ENCODE data around the gene ZNF793. TPM values are rescaled to one million over a fixed set of nuclear protein-coding genes. Genes with fewer than 3 reads are reported as not detected.

The ZNF793 gene
- total RNA-seq (2011; cell fraction: chromatin; rRNA removed; ENCODE audit: low replicate concordance) = 0.35 TPM in 1 of 2 replicates, not detected in the other
- under 0.01 TPM in 1 of 2 replicates, not detected in the other for total RNA-seq (2011; cell fraction: nucleolus; rRNA removed)
- total RNA-seq (2011; cell fraction: nucleoplasm; rRNA removed) = 0.15 and 0.31 TPM in 2 replicates
- total RNA-seq (2014; rRNA removed) (0.04 TPM in 1 of 2 replicates, not detected in the other), total RNA-seq (2014; rRNA removed; fragmentation: Illumina TruSeq; extraction: Trizol) (not detected in 2 replicates), total RNA-seq (2015; rRNA removed; fragmentation: Illumina TruSeq; extraction: Trizol) (0.08 TPM in 1 of 2 replicates, not detected in the other), total RNA-seq (2021) (0.02 TPM in 1 of 2 replicates, not detected in the other), polyA plus RNA-seq (2011; rRNA removed) (not detected in 2 replicates), polyA plus RNA-seq (2014; fragmentation: Illumina TruSeq; extraction: Trizol) (0.04 TPM in 1 of 2 replicates, not detected in the other), polyA plus RNA-seq (2014; fragmentation: Nextera tagmentation; extraction: Ambion mirVana) (under 1 TPM in 1 of 2 experiments, not detected in 1; 0.03 TPM), polyA plus RNA-seq (2014; rRNA removed) (not detected in 2 replicates), polyA minus RNA-seq (2011; rRNA and poly(A)+ RNA removed) (0.04 TPM in 1 of 2 replicates, not detected in the other), Bru-seq, nascent RNA (percentile 14 among the genes with signal in this experiment), BruChase-seq, experiment 1, labeled RNA remaining after a 2-hour chase (percentile 10 among the genes with signal in this experiment), BruChase-seq, experiment 2, labeled RNA remaining after a 6-hour chase (percentile 18 among the genes with signal in this experiment)
- 0.01 TPM in 1 of 2 replicates, not detected in the other for polyA plus RNA-seq (2011; cell fraction: cytosol; rRNA removed)
- 0.04 TPM in 1 of 2 replicates, not detected in the other for polyA plus RNA-seq (2011; cell fraction: nucleus; rRNA removed)
- 0.01 and 0.14 TPM in 2 replicates for polyA plus RNA-seq (2012)
- polyA minus RNA-seq (2011; cell fraction: cytosol; rRNA and poly(A)+ RNA removed) = not detected in 2 replicates
- not detected in 2 replicates for polyA minus RNA-seq (2011; cell fraction: nucleus; rRNA and poly(A)+ RNA removed)
- long read RNA-seq, experiment 1 = 0 reads
- long read RNA-seq, experiment 2 = 0 reads
- long read RNA-seq, experiment 3 = 0 reads

DNA sequence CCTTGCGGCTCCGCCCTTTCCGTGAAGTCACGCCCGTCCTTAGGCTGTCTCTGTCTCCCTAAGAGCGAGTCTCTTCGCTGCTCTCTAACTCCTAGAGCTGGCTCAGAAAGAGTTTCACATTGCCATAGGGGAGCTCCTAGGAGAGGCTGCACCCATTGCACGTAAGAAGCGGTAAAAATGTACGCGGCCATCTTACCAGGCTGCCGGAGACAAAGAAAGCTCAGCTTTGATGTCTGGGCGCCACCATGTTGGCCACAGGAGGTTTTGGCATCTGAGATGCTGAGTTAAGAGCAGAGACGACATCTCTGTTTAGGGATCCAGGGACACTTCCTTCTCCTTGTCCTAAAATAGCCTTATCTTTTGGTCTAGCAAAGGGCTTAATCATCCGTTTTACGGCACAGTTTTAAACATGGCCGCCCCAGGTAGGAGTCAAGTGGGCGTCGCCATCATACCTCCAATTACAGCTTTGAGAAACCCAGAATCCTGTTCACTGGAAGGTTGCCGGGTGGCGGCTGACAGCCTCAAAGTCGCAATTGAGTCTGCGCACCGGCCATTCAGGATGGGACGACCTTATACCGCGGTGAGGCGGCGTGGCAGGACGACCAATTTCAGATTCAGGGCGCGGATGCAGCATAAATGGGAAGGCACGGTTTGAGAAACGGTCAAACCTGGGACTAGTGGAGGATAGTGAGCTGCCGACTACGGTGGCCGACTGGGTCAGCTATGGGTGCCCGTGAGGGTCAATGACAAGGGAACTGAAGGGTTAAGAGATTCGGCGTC, at the start of gene ZNF793:
Gene ZNF793 (plus strand): TSS at position 553 of the 780 bp plus-strand sequence. CDS start 16,501 bp downstream, outside the sequence.
- POLR2A ChIA-PET = interaction anchor here (0.6 kb wide), 1 partner anchor 364 kb away, joined by 5 read pairs; no protein-coding TSS in a partner anchor
- FAIRE-seq = no peak
- ATAC-seq = no peak
- Histone ChIP-seq H3K27ac (ENCODE audit: extremely low read depth, low read depth, low read length) (no peak within 1 kb of the TSS), H3K4me1 (replicated peaks in 1 of 2; ENCODE audit: control insufficient read depth in 2 of 2, insufficient read depth in 2 of 2, low read length in 2 of 2) (no peaks in the 10 kb centered on the region; a peak in 1 of 5 replicates), H3K9me3 (replicated peaks; ENCODE audit: control insufficient read depth, insufficient read depth, low read depth, low read length) (0 out of 2 replicates have a peak, but pooled peaks cover 1% of the 10 kb centered on the region), H3K4me2 (ENCODE audit: insufficient read depth, low read length) (peak within 1 kb of the TSS; percentile 38), H4K20me1 (replicated peaks; ENCODE audit: control insufficient read depth, insufficient read depth, low read length) (no peaks in the 10 kb centered on the region), H2AFZ (ENCODE audit: low read depth, low read length) (peak within 1 kb of the TSS; percentile 44; the same call in 1 of the 2 replicates), H3K36me3 (ENCODE audit: control insufficient read depth, insufficient read depth, low read length) (no peaks in the 10 kb centered on the region), H3K9ac (ENCODE audit: insufficient read depth in 1 of 2, low read depth in 2 of 2, low read length in 2 of 2) (no peak within 1 kb of the TSS), H3K9me1 (ENCODE audit: control insufficient read depth, insufficient read depth, low read length) (no peaks in the 10 kb centered on the region), H3K79me2 (ENCODE audit: control insufficient read depth, insufficient read depth, low read length) (no peaks in the 10 kb centered on the region), H3K4me3 (peak within 1 kb of the TSS; percentile 27), H3K27me3 (ENCODE audit: control insufficient read depth in 2 of 2, insufficient read depth in 2 of 2, low read length in 2 of 2) (no peaks in the 10 kb centered on the region)
- in situ Hi-C loops (cut with MboI) (no loop called here), intact Hi-C loops (cut with micrococcal nuclease) (no loop called here)
- BruUV-seq (replicated peaks) = no TSS peak
- WGBS (ENCODE audit: insufficient coverage, low coverage, missing lambda C conversion rate) = 9% methylated on average over 39 of the region's 40 CpGs
- DNase-seq (ENCODE audit: extremely low read depth in 1 of 4, low spot score in 3 of 4) = no peak
- CTCF ChIA-PET (ENCODE audit: low intra/inter-chr PET ratio) = no interaction called here
- TF ChIP-seq CHD4 (IDR thresholded peaks at IDR 0.05; ENCODE audit: insufficient read depth, insufficient replicate concordance, low read depth, low read length, poor library complexity, severe bottlenecking) (no peak), ELF4 (CRISPR knock-in tag; IDR thresholded peaks at IDR 0.05) (no peak), STAT5B (CRISPR knock-in tag; IDR thresholded peaks at IDR 0.05) (no peak), KLF16 (IDR thresholded peaks at IDR 0.05) (0 out of 2 replicates have a peak, but pooled peaks have one; percentile 20), KAT8 (IDR thresholded peaks at IDR 0.05; ENCODE audit: low read depth) (no peak), NRF1 (conservative IDR thresholded peaks at IDR 0.05 in 1 of 2, IDR thresholded peaks at IDR 0.05 in 1 of 2) (peak in 1 of 2 experiments; percentile 20; a peak in 2 of 4 replicates)
- TF ChIP-seq, protein P1, sequence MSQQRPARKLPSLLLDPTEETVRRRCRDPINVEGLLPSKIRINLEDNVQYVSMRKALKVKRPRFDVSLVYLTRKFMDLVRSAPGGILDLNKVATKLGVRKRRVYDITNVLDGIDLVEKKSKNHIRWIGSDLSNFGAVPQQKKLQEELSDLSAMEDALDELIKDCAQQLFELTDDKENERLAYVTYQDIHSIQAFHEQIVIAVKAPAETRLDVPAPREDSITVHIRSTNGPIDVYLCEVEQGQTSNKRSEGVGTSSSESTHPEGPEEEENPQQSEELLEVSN (IDR thresholded peaks at IDR 0.05; ENCODE audit: borderline replicate concordance in 1 of 2, extremely low read depth in 1 of 2, insufficient read depth in 1 of 2, insufficient read length in 1 of 2, low read depth in 1 of 2, low read length in 1 of 2, poor library complexity in 1 of 2, severe bottlenecking in 1 of 2) = no peak

Measured in K562 (cell line).